ENCODE results near the gene ZMYND10. TPM values are rescaled to one million over a fixed set of nuclear protein-coding genes. Genes with fewer than 3 reads are reported as not detected.

Gene ZMYND10
- total RNA-seq, 2 donors from 2014 or later, result 0.22 to 1.4 TPM

DNA sequence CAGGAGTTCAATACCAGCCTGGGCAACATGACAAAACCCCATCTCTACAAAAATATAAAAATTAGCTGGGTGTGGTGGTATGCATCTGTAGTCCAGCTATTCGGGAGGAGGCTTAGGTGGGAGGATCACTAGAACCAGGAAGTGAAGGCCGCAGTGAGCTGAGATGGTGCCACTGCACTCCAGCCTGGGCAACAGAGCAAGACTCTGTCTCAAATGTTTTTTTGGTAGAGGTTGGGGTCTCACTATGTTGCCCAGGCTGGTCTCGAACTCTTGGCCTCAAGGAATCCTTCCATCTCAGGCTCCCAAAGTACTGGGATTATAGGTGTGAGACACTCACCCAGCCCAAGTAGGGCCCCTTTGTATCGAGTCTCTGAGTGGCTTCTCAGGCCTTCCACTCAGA is 51.4 kb downstream of the ZMYND10 start:
- Mint-ChIP-seq H3K27ac (peak overlapping the region; percentile 39), H3K36me3 (ENCODE audit: low read depth) (peaks cover 18% of the 10 kb centered on the region), H3K4me1 (peaks cover 11% of the 10 kb centered on the region), H3K4me3 (no peak overlapping the region), H3K9me3 (no peaks in the 10 kb centered on the region), H3K27me3 (ENCODE audit: insufficient read depth) (no peaks in the 10 kb centered on the region)
- DNase-seq, result no peak
- no peak overlapping the region for H3K9ac ChIP-seq (ENCODE audit: extremely low read depth, low read length, poor library complexity, severe bottlenecking)
- no peaks in the 10 kb centered on the region for H3K4me1 ChIP-seq (ENCODE audit: control insufficient read depth, insufficient read depth, low read length)
- H3K4me3 ChIP-seq (ENCODE audit: low read length), result no peak overlapping the region
- H3K27me3 ChIP-seq (ENCODE audit: control insufficient read depth, insufficient read depth, low read length, poor library complexity, severe bottlenecking), result no peaks in the 10 kb centered on the region
- H3K27ac ChIP-seq (ENCODE audit: low read depth, low read length), result no peak overlapping the region
- no peaks in the 10 kb centered on the region for H3K9me3 ChIP-seq (ENCODE audit: control insufficient read depth, low read length)
- H3K36me3 ChIP-seq (ENCODE audit: control insufficient read depth, insufficient read depth, low read length), result peaks cover 9% of the 10 kb centered on the region
- 87 to 89% methylated on average over 3 to 4 of the region's 4 CpGs for WGBS, 2 experiments (ENCODE audit: insufficient coverage in 1 of 2, insufficient read length in 1 of 2)
- TF ChIP-seq, protein P1, sequence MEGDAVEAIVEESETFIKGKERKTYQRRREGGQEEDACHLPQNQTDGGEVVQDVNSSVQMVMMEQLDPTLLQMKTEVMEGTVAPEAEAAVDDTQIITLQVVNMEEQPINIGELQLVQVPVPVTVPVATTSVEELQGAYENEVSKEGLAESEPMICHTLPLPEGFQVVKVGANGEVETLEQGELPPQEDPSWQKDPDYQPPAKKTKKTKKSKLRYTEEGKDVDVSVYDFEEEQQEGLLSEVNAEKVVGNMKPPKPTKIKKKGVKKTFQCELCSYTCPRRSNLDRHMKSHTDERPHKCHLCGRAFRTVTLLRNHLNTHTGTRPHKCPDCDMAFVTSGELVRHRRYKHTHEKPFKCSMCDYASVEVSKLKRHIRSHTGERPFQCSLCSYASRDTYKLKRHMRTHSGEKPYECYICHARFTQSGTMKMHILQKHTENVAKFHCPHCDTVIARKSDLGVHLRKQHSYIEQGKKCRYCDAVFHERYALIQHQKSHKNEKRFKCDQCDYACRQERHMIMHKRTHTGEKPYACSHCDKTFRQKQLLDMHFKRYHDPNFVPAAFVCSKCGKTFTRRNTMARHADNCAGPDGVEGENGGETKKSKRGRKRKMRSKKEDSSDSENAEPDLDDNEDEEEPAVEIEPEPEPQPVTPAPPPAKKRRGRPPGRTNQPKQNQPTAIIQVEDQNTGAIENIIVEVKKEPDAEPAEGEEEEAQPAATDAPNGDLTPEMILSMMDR (conservative IDR thresholded peaks at IDR 0.05), result no peak

DNA sequence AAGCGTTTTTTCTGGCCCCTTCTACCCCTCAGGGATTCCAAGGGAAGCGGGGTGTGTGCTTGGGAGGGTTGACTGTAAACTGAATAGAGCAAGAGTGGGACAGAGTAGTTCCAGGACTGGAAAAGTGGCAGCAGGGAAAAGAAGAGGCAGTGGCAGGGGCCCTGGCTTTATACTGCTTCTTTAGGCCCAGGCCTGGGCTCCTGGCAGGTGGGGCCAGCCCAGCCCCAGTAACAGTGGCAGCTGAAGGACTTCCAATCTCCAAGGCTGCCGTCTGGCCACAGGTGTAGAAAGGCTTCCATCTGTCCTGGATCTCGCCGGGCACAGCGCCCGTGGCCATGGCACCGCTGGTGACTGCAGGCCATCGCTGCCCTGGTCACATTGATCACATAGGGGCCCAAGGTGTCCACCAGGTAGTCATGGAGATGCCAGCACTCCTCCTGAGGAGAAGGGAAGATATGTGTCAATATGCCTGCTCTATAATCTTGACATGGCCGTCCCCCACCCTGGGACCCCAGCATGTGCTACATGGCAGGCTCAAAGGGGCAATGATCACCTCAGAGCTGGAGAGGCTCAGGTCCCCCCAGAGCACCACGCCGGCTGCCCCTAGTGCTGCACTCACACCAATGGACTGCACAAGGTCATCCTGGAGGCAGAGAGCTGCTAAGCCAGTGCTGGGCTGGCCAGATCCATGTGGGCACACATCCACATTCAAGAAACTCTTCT is 52.3 kb downstream of the ZMYND10 start:
- H3K36me3 Mint-ChIP-seq (ENCODE audit: low read depth), result peaks cover 26% of the 10 kb centered on the region
- H3K4me3 Mint-ChIP-seq, result peak overlapping the region; percentile 74
- H3K9me3 Mint-ChIP-seq, result no peaks in the 10 kb centered on the region
- 91 to 92% methylated on average over 10 to 12 of the region's 12 CpGs for WGBS, 2 experiments (ENCODE audit: insufficient coverage in 1 of 2, insufficient read length in 1 of 2)
- Histone ChIP-seq H3K9ac (ENCODE audit: extremely low read depth, low read length, poor library complexity, severe bottlenecking) (no peak overlapping the region), H3K27me3 (ENCODE audit: control insufficient read depth, insufficient read depth, low read length, poor library complexity, severe bottlenecking) (no peaks in the 10 kb centered on the region), H3K36me3 (ENCODE audit: control insufficient read depth, insufficient read depth, low read length) (peaks cover 17% of the 10 kb centered on the region), H3K4me1 (ENCODE audit: control insufficient read depth, insufficient read depth, low read length) (no peaks in the 10 kb centered on the region), H3K4me3 (ENCODE audit: low read length) (no peak overlapping the region), H3K9me3 (ENCODE audit: control insufficient read depth, low read length) (no peaks in the 10 kb centered on the region), H3K27ac (ENCODE audit: low read depth, low read length) (peak overlapping the region; percentile 25)
- peak overlapping the region; percentile 98 for H3K27ac Mint-ChIP-seq
- TF ChIP-seq, protein P1 (conservative IDR thresholded peaks at IDR 0.05), result no peak
- H3K4me1 Mint-ChIP-seq, result peaks cover 11% of the 10 kb centered on the region
- H3K27me3 Mint-ChIP-seq (ENCODE audit: insufficient read depth), result no peaks in the 10 kb centered on the region
- DNase-seq, result peak; percentile 38

DNA sequence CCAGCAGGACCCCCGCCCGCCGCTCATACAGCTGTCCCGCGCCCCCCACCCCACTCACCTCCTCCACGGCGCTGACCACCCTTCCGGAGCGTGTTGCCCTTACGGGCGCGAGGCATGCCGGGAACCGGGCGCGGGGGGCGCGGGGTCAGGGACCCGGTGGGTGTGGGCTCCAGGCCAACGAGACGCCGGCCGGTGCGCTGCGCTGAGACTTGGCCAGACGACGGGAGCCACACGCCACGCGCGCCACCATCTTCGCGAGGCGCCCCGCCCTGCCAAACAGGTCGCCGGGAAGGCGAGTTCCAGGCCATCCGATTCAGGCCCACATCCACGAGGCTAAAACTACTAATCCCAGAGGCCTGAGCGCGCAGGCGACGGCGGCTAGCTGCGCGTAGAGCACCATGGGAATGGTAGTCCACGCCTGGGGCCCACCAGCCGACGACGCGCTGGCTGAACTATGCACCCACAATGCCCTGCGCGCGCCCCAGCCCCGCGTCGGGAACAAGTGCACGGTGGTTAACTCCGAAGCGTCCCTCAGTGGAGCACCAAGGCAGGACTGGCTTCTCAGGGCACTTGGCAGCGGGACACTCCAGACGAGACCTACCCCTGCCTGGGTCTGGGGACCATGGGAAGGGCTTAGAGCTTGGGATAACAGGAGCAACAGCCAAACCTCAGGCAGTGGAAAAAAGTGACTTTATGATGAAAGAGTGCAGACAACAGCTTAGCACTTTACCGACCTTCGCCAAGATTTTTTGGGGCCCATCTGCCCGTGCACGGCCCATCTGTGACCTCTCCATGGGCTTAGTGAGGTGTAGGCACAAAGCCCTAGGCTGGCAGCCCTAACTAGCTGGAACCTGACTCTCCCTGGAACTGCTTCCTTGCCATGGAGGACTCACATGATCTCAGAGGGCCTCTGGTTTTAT is 53.1 kb downstream of the ZMYND10 start, which contains the start of gene IFRD2:
Gene IFRD2 (minus strand): TSS at position 271 of the 920 bp plus-strand sequence. CDS start 155 bp downstream, at position 116.
- H3K27me3 ChIP-seq (ENCODE audit: control insufficient read depth, insufficient read depth, low read length, poor library complexity, severe bottlenecking), result no peaks in the 10 kb centered on the region
- H3K4me3 ChIP-seq (ENCODE audit: low read length), result peak within 1 kb of the TSS; percentile 80
- Mint-ChIP-seq H3K4me1 (peaks cover 11% of the 10 kb centered on the region), H3K4me3 (peak within 1 kb of the TSS; percentile 74), H3K27ac (peak within 1 kb of the TSS; percentile 98), H3K36me3 (ENCODE audit: low read depth) (peaks cover 31% of the 10 kb centered on the region), H3K9me3 (no peaks in the 10 kb centered on the region), H3K27me3 (ENCODE audit: insufficient read depth) (no peaks in the 10 kb centered on the region)
- no peaks in the 10 kb centered on the region for H3K9me3 ChIP-seq (ENCODE audit: control insufficient read depth, low read length)
- peaks cover 25% of the 10 kb centered on the region for H3K36me3 ChIP-seq (ENCODE audit: control insufficient read depth, insufficient read depth, low read length)
- no peaks in the 10 kb centered on the region for H3K4me1 ChIP-seq (ENCODE audit: control insufficient read depth, insufficient read depth, low read length)
- peak within 1 kb of the TSS; percentile 35 for H3K27ac ChIP-seq (ENCODE audit: low read depth, low read length)
- DNase-seq, result peak; percentile 99
- 5 to 7% methylated on average over 41 to 67 of the region's 67 CpGs for WGBS, 2 experiments (ENCODE audit: insufficient coverage in 1 of 2, insufficient read length in 1 of 2)
- H3K9ac ChIP-seq (ENCODE audit: extremely low read depth, low read length, poor library complexity, severe bottlenecking), result peak within 1 kb of the TSS; percentile 57
- TF ChIP-seq, protein P1 (conservative IDR thresholded peaks at IDR 0.05), result no peak

Other genes starting within 250 kb of the ZMYND10 start
- gene SEMA3F, start 190.4 kb downstream of the ZMYND10 start, total RNA-seq, result 10 to 100 TPM; 44.8 to 63.2 TPM
- 1 to 10 TPM in 1 of 2 donors, under 1 TPM in 1; 0.42 to 1.2 TPM for gene GNAT1, start 154.1 kb downstream of the ZMYND10 start, total RNA-seq
- gene SLC38A3, start 140.5 kb downstream of the ZMYND10 start, total RNA-seq, result 1 to 10 TPM; 1.5 to 1.9 TPM
- gene GNAI2, start 109.5 kb downstream of the ZMYND10 start, total RNA-seq, result 100 to 1,000 TPM; 243 to 278 TPM
- 10 to 100 TPM in 1 of 2 donors, 1 to 10 TPM in 1; 6.5 to 10.3 TPM for gene SEMA3B, start 76.6 kb downstream of the ZMYND10 start, total RNA-seq
- not detected for gene LSMEM2, start 66.6 kb downstream of the ZMYND10 start, total RNA-seq
- 10 to 100 TPM; 56.6 to 70.9 TPM for gene IFRD2, start 53.3 kb downstream of the ZMYND10 start, total RNA-seq
- 1 to 10 TPM; 2.6 to 3.3 TPM for gene HYAL3, start 46.3 kb downstream of the ZMYND10 start, total RNA-seq
- gene NAA80, start 46.3 kb downstream of the ZMYND10 start, total RNA-seq, result 10 to 100 TPM in 1 of 2 donors, 1 to 10 TPM in 1; 9.7 to 12.8 TPM
- 1 to 10 TPM in 1 of 2 donors, under 1 TPM in 1; 0.92 to 1.8 TPM for gene HYAL1, start 42.2 kb downstream of the ZMYND10 start, total RNA-seq
- gene HYAL2, start 23.0 kb downstream of the ZMYND10 start, total RNA-seq, result 10 to 100 TPM; 55.3 to 61.1 TPM
- 10 to 100 TPM; 23.5 to 28.1 TPM for gene TUSC2, start 17.5 kb downstream of the ZMYND10 start, total RNA-seq
- 10 to 100 TPM in 1 of 2 donors, 1 to 10 TPM in 1; 9.4 to 17.2 TPM for gene RASSF1, start 4.9 kb downstream of the ZMYND10 start, total RNA-seq
- gene NPRL2, start 5.0 kb upstream of the ZMYND10 start, total RNA-seq, result 10 to 100 TPM; 21.8 TPM
- gene CYB561D2, start 5.1 kb upstream of the ZMYND10 start, total RNA-seq, result 10 to 100 TPM in 1 of 2 donors, 1 to 10 TPM in 1; 8.5 to 14.6 TPM
- 10 to 100 TPM; 30.1 to 32.2 TPM for gene TMEM115, start 13.8 kb upstream of the ZMYND10 start, total RNA-seq
- 10 to 100 TPM; 17.6 to 20.7 TPM for gene CACNA2D2, start 157.9 kb upstream of the ZMYND10 start, total RNA-seq
- 10 to 100 TPM; 14.4 to 16.9 TPM for gene C3orf18, start 222.0 kb upstream of the ZMYND10 start, total RNA-seq
- 10 to 100 TPM; 24.1 to 25.8 TPM for gene HEMK1, start 223.8 kb upstream of the ZMYND10 start, total RNA-seq